IMR-90 (cell line): ENCODE results near the gene ANKH.

ENCODE experiments used
- BHLHE40 ChIP-seq: fragments of 150-350 bp; IDR thresholded peaks from 2 replicates; pipeline ENCODE4 v1.6.1; 2016; ENCODE audit warnings: mild to moderate bottlenecking, low read depth, low read length
- CEBPB ChIP-seq: IDR thresholded peaks from 2 replicates; pipeline ENCODE4 v1.6.1; 2012; ENCODE audit warnings: low read depth, low read length, improper control_type of control experiment
- CHD1 ChIP-seq: IDR thresholded peaks from 2 replicates; pipeline ENCODE4 v1.6.1; 2012; ENCODE audit warnings: low read depth, low read length, improper control_type of control experiment
- CTCF ChIP-seq: conservative IDR thresholded peaks from 2 replicates; pipeline ENCODE4 v1.5.1; 2012; ENCODE audit warnings: mild to moderate bottlenecking, low read depth, low read length, improper control_type of control experiment
- ELK1 ChIP-seq: fragments of 150-350 bp; IDR thresholded peaks from 2 replicates; pipeline ENCODE4 v1.6.1; 2016; ENCODE audit warnings: low read depth, mild to moderate bottlenecking, low read length, moderate library complexity, borderline replicate concordance
- FOS ChIP-seq: fragments of 150-350 bp; IDR thresholded peaks from 2 replicates; pipeline ENCODE4 v1.6.1; 2016; ENCODE audit warnings: low read depth, low read length
- MAFK ChIP-seq: IDR thresholded peaks from 2 replicates; pipeline ENCODE4 v1.6.1; 2012; ENCODE audit warnings: low read depth, low read length, improper control_type of control experiment
- MXI1 ChIP-seq: IDR thresholded peaks from 2 replicates; pipeline ENCODE4 v1.6.1; 2012; ENCODE audit warnings: low read depth, mild to moderate bottlenecking, low read length, moderate library complexity, borderline replicate concordance
- POLR2A ChIP-seq: IDR thresholded peaks from 2 replicates; pipeline ENCODE4 v1.6.1; 2012; ENCODE audit warnings: mild to moderate bottlenecking, low read depth, low read length
- RAD21 ChIP-seq: IDR thresholded peaks from 2 replicates; pipeline ENCODE4 v1.6.1; 2012; ENCODE audit warnings: low read length, improper control_type of control experiment
- SMC3 ChIP-seq: fragments of 150-350 bp; IDR thresholded peaks from 2 replicates; pipeline ENCODE4 v1.6.1; 2016; ENCODE audit warnings: low read depth, mild to moderate bottlenecking, antibody characterized with exemption, low read length, moderate library complexity

- TF ChIP-seq ELK1 = no peak
- TF ChIP-seq MAFK = no peak
- TF ChIP-seq CTCF = no peak
- TF ChIP-seq POLR2A = no peak
- no peak for TF ChIP-seq RAD21
- no peak for TF ChIP-seq SMC3
- TF ChIP-seq BHLHE40 = no peak
- no peak for TF ChIP-seq CHD1
- no peak for TF ChIP-seq MXI1
- TF ChIP-seq CEBPB = no peak
- TF ChIP-seq FOS = no peak
These were observed 149.5 kb downstream of the ANKH start for GRCh38 chr5:14721990-14722656.
